Stomach (tissue), 9 donors: Measurements from ENCODE around the gene GLTPD2. TPM values are rescaled to one million over a fixed set of nuclear protein-coding genes. Genes with fewer than 3 reads are reported as not detected.

Experiments used
- DNase-seq, 2 donors: peaks; one replicate each; pipeline versions ENCODE4 v3.0.0 to v3.0.0-alpha.2; 2013 to 2019
- H3K27ac ChIP-seq, 5 donors: fragments of 200-600 bp in 4 of 5; sonication (generic) in 4 of 5; one replicate each; pipeline ENCODE4 v1.5.1; 2013 to 2019; ENCODE audit warnings: mild to moderate bottlenecking in 1 of 5, moderate library complexity in 1 of 5
- H3K27me3 ChIP-seq, 3 donors: fragments of 200-600 bp; sonication (generic); one replicate each; pipeline ENCODE4 v1.5.1; 2017 to 2019; ENCODE audit warnings: mixed run types in 1 of 3
- H3K36me3 ChIP-seq, 4 donors: fragments of 200-600 bp; sonication (generic); 1 replicate in 3 of 4; 2 replicates in 1 of 4; pipeline ENCODE4 v1.5.1; 2016 to 2019
- H3K4me1 ChIP-seq, 4 donors: fragments of 200-600 bp; sonication (generic); one replicate each; pipeline ENCODE4 v1.5.1; 2016 to 2019
- H3K4me3 ChIP-seq, 4 donors: fragments of 200-600 bp; sonication (generic) in 3 of 4; one replicate each; pipeline ENCODE4 v1.5.1; 2016 to 2019; ENCODE audit warnings: mild to moderate bottlenecking in 1 of 4
- H3K9me3 ChIP-seq, 4 donors: fragments of 200-600 bp; sonication (generic); one replicate each; pipeline ENCODE4 v1.5.1; 2016 to 2019
- EP300 ChIP-seq: sonication (generic); formaldehyde crosslinking; IDR thresholded peaks from one replicate; pipeline ENCODE4 v1.6.1; 2017; ENCODE audit warnings: antibody characterized with exemption
- POLR2A ChIP-seq, 4 donors: fragments of 450-650 bp; IDR thresholded peaks; one replicate each; pipeline ENCODE4 v1.6.1; 2016; ENCODE audit warnings: antibody characterized with exemption in 4 of 4, control low read depth in 2 of 4, mild to moderate bottlenecking in 1 of 4, moderate library complexity in 1 of 4
- POLR2AphosphoS5 ChIP-seq, 3 donors: sonication (generic); formaldehyde crosslinking; IDR thresholded peaks; one replicate each; pipeline ENCODE4 v1.6.1; 2016; ENCODE audit warnings: antibody characterized with exemption in 3 of 3
- WGBS, 5 donors: extraction: QIAGEN DNeasy Blood & Tissue Kit in 3 of 5; methylation state at CpG; one replicate each; pipeline versions ENCODE4 v1.1.5 to v1.1.7; 2013 to 2018; 5-methylcytosine and 5-hydroxymethylcytosine counted together
- intact Hi-C: fragments of 100-400 bp; cut with DNase I; formaldehyde crosslinking; loops from one replicate; pipeline ENCODE4 v1.15.1; 2023; ENCODE audit warnings: low total_unique reads
- polyA plus RNA-seq, 3 donors: library from polyadenylated mRNA; stranded (reverse); fragments of 200-250 nt; gene quantifications; one replicate each; pipeline ENCODE4 v1.2.3, GENCODE V29; 2013
- total RNA-seq, 5 donors: library from RNA; depleted of rRNA; stranded (reverse); fragments of >200 nt; gene quantifications; one replicate each; pipeline versions ENCODE4 v1.1.0 to v1.2.3, GENCODE V29; 2014 to 2016
- TF ChIP-seq, protein P1 (sequence below), 7 experiments: fragments of 450-650 bp in 4 of 7; fragments of 200-600 bp in 3 of 7; sonication (generic) in 3 of 7; IDR thresholded peaks; one replicate each; pipeline ENCODE4 v1.5.1; 2016 to 2019; ENCODE audit warnings: antibody characterized with exemption in 7 of 7, control low read depth in 2 of 7, mild to moderate bottlenecking in 1 of 7
- donor health status: healthy with polysubstance abuse.
- donor health status: Bipolar disorder and iron deficiency.
- donor health status: healthy.

GLTPD2 gene
- total and polyA plus RNA-seq, 8 donors = 0.15 TPM; not detected in 7

DNA sequence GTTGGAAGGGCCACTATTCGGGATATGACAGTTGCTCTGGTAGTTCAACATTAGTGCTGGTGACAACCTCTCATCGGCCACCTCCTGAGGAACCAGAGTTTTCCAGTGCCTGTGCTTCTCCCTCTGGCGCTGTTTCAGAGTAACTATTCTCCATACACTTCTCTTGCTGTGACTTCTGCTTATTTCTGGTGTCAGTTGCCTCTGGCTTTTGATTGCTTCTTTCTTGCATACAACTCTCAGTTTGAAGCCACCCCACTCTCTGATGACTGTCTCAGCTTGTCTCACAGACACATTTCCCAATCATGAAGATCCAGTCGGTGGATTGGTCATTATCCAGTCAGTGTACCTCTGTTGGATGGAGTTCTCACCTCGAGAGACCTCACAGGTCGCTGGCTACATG, 20.5 kb upstream of the GLTPD2 start:
- DNase-seq = no peak
- Histone ChIP-seq H3K27me3 (peaks cover 0 to 18% (median 0%) of the 10 kb centered on the region in 3 donors), H3K27ac (no peak overlapping the region), H3K9me3 (no peaks in the 10 kb centered on the region), H3K36me3 (no peaks in the 10 kb centered on the region), H3K4me3 (no peak overlapping the region), H3K4me1 (peaks cover 0 to 18% (median 11%) of the 10 kb centered on the region in 4 donors)
- no peak for TF ChIP-seq POLR2AphosphoS5 (IDR thresholded peaks at IDR 0.05)
- TF ChIP-seq, protein P1, sequence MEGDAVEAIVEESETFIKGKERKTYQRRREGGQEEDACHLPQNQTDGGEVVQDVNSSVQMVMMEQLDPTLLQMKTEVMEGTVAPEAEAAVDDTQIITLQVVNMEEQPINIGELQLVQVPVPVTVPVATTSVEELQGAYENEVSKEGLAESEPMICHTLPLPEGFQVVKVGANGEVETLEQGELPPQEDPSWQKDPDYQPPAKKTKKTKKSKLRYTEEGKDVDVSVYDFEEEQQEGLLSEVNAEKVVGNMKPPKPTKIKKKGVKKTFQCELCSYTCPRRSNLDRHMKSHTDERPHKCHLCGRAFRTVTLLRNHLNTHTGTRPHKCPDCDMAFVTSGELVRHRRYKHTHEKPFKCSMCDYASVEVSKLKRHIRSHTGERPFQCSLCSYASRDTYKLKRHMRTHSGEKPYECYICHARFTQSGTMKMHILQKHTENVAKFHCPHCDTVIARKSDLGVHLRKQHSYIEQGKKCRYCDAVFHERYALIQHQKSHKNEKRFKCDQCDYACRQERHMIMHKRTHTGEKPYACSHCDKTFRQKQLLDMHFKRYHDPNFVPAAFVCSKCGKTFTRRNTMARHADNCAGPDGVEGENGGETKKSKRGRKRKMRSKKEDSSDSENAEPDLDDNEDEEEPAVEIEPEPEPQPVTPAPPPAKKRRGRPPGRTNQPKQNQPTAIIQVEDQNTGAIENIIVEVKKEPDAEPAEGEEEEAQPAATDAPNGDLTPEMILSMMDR (IDR thresholded peaks at IDR 0.05) = no peak
- intact Hi-C loops = no loop called here
- 78 to 87% (median 83%) methylated on average over 6 of the region's 6 CpGs for WGBS, 5 donors

DNA sequence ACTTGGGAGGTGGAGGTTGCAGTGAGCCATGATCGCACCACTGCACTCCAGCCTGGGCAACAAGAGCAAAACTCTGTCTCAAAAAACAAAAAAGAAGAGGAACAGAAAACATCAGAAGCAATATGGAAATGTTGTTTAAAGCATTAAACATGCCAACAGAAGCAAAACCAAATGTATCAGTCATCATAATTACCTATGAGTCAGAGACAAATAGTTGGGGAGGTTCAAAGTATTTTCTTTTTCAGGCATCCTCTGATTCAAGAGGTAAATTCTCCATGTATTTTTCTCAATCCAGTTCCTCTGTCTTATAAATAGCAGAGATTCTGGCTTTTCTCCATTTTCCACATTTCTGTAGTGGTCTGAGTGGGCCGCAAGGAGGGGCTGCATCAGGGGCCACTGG, 19.1 kb upstream of the GLTPD2 start:
- Histone ChIP-seq H3K9me3 (no peaks in the 10 kb centered on the region), H3K27me3 (peaks cover 0 to 26% (median 0%) of the 10 kb centered on the region in 3 donors), H3K27ac (no peak overlapping the region), H3K4me1 (peaks cover 0 to 18% (median 11%) of the 10 kb centered on the region in 4 donors), H3K36me3 (no peaks in the 10 kb centered on the region), H3K4me3 (no peak overlapping the region)
- no peak for DNase-seq
- intact Hi-C loops = no loop called here
- TF ChIP-seq EP300 (no peak), POLR2A (IDR thresholded peaks at IDR 0.05) (no peak), POLR2AphosphoS5 (IDR thresholded peaks at IDR 0.05) (no peak)
- TF ChIP-seq, protein P1 (IDR thresholded peaks at IDR 0.05) = no peak
- 88 to 100% (median 97%) methylated on average over 2 of the region's 2 CpGs for WGBS, 5 donors

DNA sequence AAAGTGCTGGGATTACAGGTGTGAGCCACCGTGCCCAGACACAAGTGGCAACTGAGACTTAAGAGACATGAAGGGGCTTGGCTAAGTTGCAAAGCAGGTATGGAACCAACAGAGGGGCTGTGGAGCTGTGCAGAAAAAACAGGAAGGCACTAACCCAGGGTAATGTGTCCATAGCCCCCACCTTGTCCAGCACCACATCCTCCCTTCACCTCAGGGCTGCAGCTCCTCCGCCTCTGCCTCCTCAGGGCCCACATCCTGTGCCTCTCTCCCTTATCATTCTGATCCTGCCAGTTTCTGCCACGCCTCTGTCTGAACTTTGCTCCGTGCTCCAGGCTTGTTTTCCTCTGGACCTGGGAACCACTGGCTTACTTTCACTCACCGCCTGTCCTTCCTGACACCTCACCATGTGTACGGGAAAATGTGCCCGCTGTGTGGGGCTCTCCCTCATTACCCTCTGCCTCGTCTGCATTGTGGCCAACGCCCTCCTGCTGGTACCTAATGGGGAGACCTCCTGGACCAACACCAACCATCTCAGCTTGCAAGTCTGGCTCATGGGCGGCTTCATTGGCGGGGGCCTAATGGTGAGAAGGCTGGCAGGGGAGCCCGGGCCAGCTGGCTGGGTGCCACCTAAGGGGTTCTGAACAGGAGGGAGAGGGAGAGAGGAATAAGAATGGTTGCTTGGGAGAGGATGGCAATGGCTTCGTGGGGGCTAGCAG, 17.1 kb upstream of the GLTPD2 start, which contains the start of gene TM4SF5:
Gene TM4SF5, plus strand, starts transcription at position 368 of the 716 bp plus-strand sequence. Its CDS starts 37 bp downstream, at position 405.
- no peaks in the 10 kb centered on the region for H3K36me3 ChIP-seq
- peak; percentile 76 to 86 for DNase-seq
- H3K9me3 ChIP-seq = no peaks in the 10 kb centered on the region
- WGBS, 5 donors = 25 to 45% (median 34%) methylated on average over 12 to 13 of the region's 13 CpGs
- H3K27ac ChIP-seq = peak within 1 kb of the TSS; percentile 59 to 72 (median 63)
- TF ChIP-seq POLR2AphosphoS5 (IDR thresholded peaks at IDR 0.05) = peak in 2 of 3 donors; percentile 22 to 59
- TF ChIP-seq EP300 = no peak
- TF ChIP-seq, protein P1 (IDR thresholded peaks at IDR 0.05) = no peak
- peaks cover 0 to 32% (median 0%) of the 10 kb centered on the region in 3 donors for H3K27me3 ChIP-seq
- intact Hi-C loops = no loop called here
- no peak within 1 kb of the TSS for H3K4me3 ChIP-seq
- peaks cover 0 to 18% (median 11%) of the 10 kb centered on the region in 4 donors for H3K4me1 ChIP-seq

DNA sequence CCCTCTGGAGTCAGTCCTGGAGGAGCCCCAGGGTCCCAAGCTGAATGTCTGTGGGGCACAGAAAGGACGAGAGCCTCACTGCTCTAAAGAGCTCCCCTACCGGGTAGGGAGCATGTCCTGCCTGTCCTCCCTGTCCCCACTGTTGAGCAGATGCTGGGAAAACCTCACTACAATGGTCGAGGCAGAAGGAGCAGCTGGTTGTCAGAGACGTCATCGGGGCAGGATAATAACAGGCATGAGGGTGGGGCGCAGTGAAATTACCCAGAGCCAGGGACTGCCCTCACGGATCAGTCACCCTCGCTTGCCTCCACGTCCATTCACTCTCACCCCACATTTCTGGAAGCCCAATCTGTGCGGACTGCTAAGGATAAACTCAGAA, 16.5 kb upstream of the GLTPD2 start:
- Histone ChIP-seq H3K27ac (peak overlapping the region; percentile 59 to 72 (median 63)), H3K9me3 (no peaks in the 10 kb centered on the region), H3K4me1 (peaks cover 0 to 18% (median 11%) of the 10 kb centered on the region in 4 donors), H3K27me3 (peaks cover 0 to 32% (median 0%) of the 10 kb centered on the region in 3 donors), H3K36me3 (no peaks in the 10 kb centered on the region), H3K4me3 (no peak overlapping the region)
- intact Hi-C loops = no loop called here
- 51 to 70% (median 54%) methylated on average over 10 of the region's 10 CpGs for WGBS, 5 donors
- peak in 1 of 2 donors; percentile 40 for DNase-seq
- TF ChIP-seq EP300 (no peak), POLR2AphosphoS5 (IDR thresholded peaks at IDR 0.05) (no peak), POLR2A (IDR thresholded peaks at IDR 0.05) (no peak)
- TF ChIP-seq, protein P1 (IDR thresholded peaks at IDR 0.05) = no peak
